Activated CD8-positive, alpha-beta memory T cell treated with anti-CD3 and anti-CD28 coated beads, Interleukin-2, amount 10 ng/mL, durations not matched to agents 7 days and 5 days (primary cell): ENCODE measurements around the gene NOC4L. TPM values are rescaled to one million over a fixed set of nuclear protein-coding genes. Genes with fewer than 3 reads are reported as not detected.

Experiments
- ATAC-seq: fragments of 150-1000 bp; cut with Tn5 transposase; one replicate; pipeline ENCODE4 v1.10.0; 2021; ENCODE audit warnings: moderate library complexity
- CTCF ChIA-PET: fragments of 350-600 bp; sonication (Branson Sonifier 250); formaldehyde crosslinking; loops from one replicate; lab custom pipeline; 2021; ENCODE audit warnings: antibody characterized with exemption; lab: Charles Lee
- DNase-seq: peaks from one replicate; pipeline ENCODE4 v3.0.0-alpha.2; 2020
- H3K27ac Mint-ChIP-seq: one replicate; pipeline ENCODE4 v1.8.0; 2021; ENCODE audit warnings: mild to moderate bottlenecking, mixed read lengths
- H3K27me3 Mint-ChIP-seq: one replicate; pipeline ENCODE4 v1.8.0; 2021; ENCODE audit warnings: mixed read lengths
- H3K36me3 Mint-ChIP-seq: one replicate; pipeline ENCODE4 v1.8.0; 2021; ENCODE audit warnings: mild to moderate bottlenecking, mixed read lengths
- H3K4me1 Mint-ChIP-seq: one replicate; pipeline ENCODE4 v1.8.0; 2021; ENCODE audit warnings: mixed read lengths
- H3K4me3 Mint-ChIP-seq: one replicate; pipeline ENCODE4 v1.8.0; 2021; ENCODE audit warnings: mild to moderate bottlenecking, moderate library complexity, mixed read lengths
- H3K9me3 Mint-ChIP-seq: one replicate; pipeline ENCODE4 v1.8.0; 2022; ENCODE audit warnings: low read depth, mixed read lengths
- total RNA-seq, 2 experiments: library from RNA; stranded (reverse); gene quantifications; one replicate each; pipeline ENCODE4 v1.2.3, GENCODE V29; 2021

Gene NOC4L
- total RNA-seq, 2 experiments from 2014 or later = 38.0 to 42.9 TPM

DNA sequence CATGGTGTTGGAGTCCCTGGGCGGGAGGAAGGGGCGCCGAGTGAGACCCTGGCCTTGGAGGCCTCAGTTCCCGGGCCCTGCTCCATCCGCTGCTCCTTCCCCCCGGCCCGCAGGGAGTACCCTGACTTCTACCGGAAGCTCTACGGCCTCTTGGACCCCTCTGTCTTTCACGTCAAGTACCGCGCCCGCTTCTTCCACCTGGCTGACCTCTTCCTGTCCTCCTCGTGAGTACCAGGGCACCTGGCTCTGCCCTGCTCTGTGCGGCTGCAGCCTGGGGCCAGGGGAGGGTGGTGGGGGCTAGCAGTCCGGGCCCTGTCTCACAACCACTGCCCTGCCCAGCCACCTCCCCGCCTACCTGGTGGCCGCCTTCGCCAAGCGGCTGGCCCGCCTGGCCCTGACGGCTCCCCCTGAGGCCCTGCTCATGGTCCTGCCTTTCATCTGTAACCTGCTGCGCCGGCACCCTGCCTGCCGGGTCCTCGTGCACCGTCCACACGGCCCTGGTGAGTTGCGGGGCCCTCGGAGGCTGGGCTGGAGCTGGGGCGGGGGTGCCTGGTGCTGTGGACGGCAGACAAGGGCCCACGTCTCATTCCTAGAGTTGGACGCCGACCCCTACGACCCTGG lies 7.0 kb downstream of the NOC4L start:
- DNase-seq (no peak), ATAC-seq (no peak)
- H3K36me3 Mint-ChIP-seq = no peaks in the 10 kb centered on the region
- no peak overlapping the region for H3K27ac Mint-ChIP-seq
- H3K27me3 Mint-ChIP-seq = no peaks in the 10 kb centered on the region
- H3K4me1 Mint-ChIP-seq = peaks cover 2% of the 10 kb centered on the region
- CTCF ChIA-PET = interaction anchor here (1.2 kb wide), 2 partner anchors 68 to 263 kb away, joined by 3 to 5 read pairs; no protein-coding TSS in a partner anchor
- no peak overlapping the region for H3K4me3 Mint-ChIP-seq
- no peaks in the 10 kb centered on the region for H3K9me3 Mint-ChIP-seq

DNA sequence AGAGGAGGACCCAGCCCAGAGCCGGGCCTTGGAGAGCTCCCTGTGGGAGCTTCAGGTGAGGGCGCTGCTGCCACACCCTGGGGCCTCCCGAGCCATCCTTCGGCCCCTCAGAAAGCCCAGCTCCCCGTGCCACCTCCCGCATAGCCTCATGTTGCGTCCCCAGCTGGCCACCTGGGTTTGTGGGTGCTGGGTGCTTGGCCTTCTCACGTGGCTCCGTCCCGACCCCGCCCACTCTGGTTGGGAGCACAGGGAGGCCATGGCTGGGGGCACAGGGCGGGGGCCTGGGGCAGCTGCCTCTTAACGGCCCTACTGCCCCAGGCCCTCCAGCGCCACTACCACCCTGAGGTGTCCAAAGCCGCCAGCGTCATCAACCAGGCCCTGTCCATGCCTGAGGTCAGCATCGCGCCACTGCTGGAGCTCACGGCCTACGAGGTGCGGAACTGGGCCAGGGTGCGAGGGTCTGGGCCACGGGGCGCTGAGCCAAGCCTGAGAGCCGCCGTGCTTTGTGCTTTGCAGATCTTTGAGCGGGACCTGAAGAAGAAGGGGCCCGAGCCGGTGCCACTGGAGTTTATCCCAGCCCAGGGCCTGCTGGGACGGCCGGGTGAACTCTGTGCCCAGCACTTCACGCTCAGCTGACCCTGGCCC lies 7.6 kb downstream of the NOC4L start:
- ATAC-seq (no peak), DNase-seq (no peak)
- CTCF ChIA-PET = interaction anchor here (1.2 kb wide), 2 partner anchors 67 to 262 kb away, joined by 3 to 5 read pairs; no protein-coding TSS in a partner anchor
- no peak overlapping the region for H3K27ac Mint-ChIP-seq
- H3K4me1 Mint-ChIP-seq = no peaks in the 10 kb centered on the region
- H3K4me3 Mint-ChIP-seq = no peak overlapping the region
- H3K27me3 Mint-ChIP-seq = no peaks in the 10 kb centered on the region
- no peaks in the 10 kb centered on the region for H3K36me3 Mint-ChIP-seq
- no peaks in the 10 kb centered on the region for H3K9me3 Mint-ChIP-seq

DNA sequence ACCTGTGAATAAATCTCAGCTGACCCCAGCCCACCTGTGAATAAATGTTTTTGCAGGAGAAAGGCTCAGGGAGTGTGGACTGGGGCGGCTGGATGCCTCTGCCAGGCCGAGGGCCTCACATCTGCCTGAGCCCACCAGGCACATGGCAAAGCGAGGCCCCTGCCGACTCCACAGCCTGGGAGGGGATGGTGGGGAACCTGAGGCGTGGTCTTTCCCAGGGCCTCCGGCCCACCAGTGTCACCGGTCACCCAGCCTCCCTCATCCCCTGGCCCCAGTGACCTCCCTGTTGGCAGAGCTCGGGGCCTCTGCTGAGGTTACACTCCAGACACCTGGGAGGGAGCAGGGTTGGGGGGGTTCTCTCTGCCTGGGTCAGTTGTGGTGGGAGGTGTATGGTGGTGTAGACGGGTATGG lies 8.2 kb downstream of the NOC4L start:
- H3K4me1 Mint-ChIP-seq = no peaks in the 10 kb centered on the region
- H3K4me3 Mint-ChIP-seq = no peak overlapping the region
- ATAC-seq = no peak
- CTCF ChIA-PET = interaction anchor here (1.2 kb wide), 2 partner anchors 67 to 262 kb away, joined by 3 to 5 read pairs; no protein-coding TSS in a partner anchor
- H3K27ac Mint-ChIP-seq = no peak overlapping the region
- no peaks in the 10 kb centered on the region for H3K27me3 Mint-ChIP-seq
- DNase-seq = no peak
- H3K9me3 Mint-ChIP-seq = no peaks in the 10 kb centered on the region
- no peaks in the 10 kb centered on the region for H3K36me3 Mint-ChIP-seq

DNA sequence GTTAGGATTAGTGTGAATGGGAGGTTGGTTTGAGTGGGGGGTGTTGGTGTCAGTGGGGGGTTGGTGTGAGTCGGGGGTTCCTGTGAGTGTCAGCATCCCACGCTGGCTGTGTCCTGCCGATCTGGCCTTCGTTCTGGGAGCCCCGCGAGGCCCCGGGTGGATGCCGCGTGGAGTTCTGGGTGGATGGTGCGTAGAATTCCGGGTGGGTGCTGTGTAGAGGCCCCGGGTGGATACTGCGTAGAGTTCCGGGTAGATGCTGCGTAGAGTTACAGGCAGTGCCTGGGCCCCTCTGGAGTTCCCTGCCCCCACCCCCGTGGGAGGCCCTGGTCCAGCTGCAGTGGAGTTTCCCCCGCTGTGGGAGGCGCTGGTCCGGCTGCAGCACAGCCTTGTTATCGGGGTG lies 8.7 kb downstream of the NOC4L start:
- no peak for ATAC-seq
- CTCF ChIA-PET = interaction anchor here (1.1 to 1.5 kb wide), 6 partner anchors 8 to 66 kb away, joined by 4 to 29 read pairs (median 8); no protein-coding TSS in a partner anchor
- H3K4me1 Mint-ChIP-seq = no peaks in the 10 kb centered on the region
- no peak overlapping the region for H3K4me3 Mint-ChIP-seq
- DNase-seq = no peak
- H3K36me3 Mint-ChIP-seq = no peaks in the 10 kb centered on the region
- H3K27me3 Mint-ChIP-seq = no peaks in the 10 kb centered on the region
- no peak overlapping the region for H3K27ac Mint-ChIP-seq
- no peaks in the 10 kb centered on the region for H3K9me3 Mint-ChIP-seq

DNA sequence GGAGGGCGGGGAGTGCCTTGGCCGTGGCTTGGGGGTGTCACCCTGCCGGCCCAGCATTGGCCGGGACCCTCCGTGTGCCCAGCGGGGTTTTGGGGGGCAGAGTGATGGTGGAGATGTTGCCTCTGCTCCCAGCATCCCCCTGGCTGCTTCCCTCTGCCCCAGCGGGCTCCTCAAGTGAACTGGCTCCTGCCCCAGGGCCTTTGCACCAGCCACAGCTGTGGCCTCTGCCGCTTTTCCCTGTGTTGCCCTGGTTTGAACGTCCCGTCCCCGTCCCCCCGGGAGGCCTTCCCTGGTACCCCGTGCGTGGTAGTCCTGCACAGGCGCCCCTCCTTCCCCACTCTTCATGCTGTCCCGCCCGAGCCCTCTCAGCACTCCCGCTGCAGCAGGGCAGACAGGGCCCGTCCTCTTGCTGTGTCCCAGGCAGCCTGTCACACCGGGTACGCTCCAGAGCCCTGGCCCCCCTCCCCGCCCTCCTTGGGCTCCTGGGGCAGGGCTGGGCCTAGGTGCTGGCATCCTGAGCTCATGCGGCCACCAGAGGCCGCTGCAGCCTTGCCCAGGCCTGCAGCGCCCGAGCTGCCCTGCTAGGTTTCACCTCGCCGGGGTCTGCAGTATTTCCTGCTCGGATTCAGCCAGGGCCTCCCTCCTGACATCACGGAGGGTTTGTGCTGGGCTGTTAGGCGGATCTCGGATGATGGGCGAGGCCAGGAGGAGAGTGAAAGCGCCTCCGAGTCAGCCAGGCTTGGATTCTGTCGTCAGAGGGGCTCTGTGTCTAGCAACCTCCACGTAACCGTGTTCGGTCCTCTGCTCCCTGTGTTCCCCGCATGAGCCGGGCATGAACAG lies 9.5 kb downstream of the NOC4L start:
- no peaks in the 10 kb centered on the region for H3K9me3 Mint-ChIP-seq
- H3K36me3 Mint-ChIP-seq = no peaks in the 10 kb centered on the region
- peak; percentile 80 for DNase-seq
- CTCF ChIA-PET = interaction anchor here (0.6 to 1.5 kb wide), 24 partner anchors 9 to 461 kb away, joined by 3 to 29 read pairs (median 4); partner anchors contain the start of gene DDX51
- H3K4me3 Mint-ChIP-seq = no peak overlapping the region
- H3K27me3 Mint-ChIP-seq = no peaks in the 10 kb centered on the region
- no peak overlapping the region for H3K27ac Mint-ChIP-seq
- no peaks in the 10 kb centered on the region for H3K4me1 Mint-ChIP-seq
- peak; percentile 87 for ATAC-seq

DNA sequence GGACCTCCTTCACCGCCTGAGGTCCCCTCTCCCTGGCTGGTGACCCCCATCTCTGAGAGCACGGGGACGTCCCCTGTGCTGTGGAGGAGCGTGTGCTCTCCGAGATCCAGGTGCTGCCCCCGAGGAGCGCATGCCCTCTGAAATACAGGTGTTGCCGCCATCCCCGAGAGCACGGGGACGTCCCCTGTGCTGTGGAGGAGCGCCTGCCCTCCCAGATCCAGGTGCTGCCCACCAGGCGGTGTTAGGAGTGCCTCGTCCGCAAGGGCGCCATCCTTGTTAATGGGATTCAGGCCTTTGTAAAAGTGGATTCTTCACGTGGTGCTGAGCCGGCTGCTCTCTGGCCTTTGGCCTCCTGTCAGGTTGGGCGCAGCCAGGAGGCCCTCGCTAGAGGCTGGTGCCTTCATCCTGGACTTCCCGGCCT lies 10.1 kb downstream of the NOC4L start:
- Mint-ChIP-seq H3K4me1 (no peaks in the 10 kb centered on the region), H3K36me3 (no peaks in the 10 kb centered on the region), H3K4me3 (no peak overlapping the region), H3K27ac (peak overlapping the region; percentile 36), H3K9me3 (no peaks in the 10 kb centered on the region), H3K27me3 (no peaks in the 10 kb centered on the region)
- DNase-seq = no peak
- ATAC-seq = peak; percentile 24
- CTCF ChIA-PET = interaction anchor here (0.6 to 1.5 kb wide), 23 partner anchors 8 to 461 kb away, joined by 3 to 29 read pairs (median 5); partner anchors contain the start of gene DDX51

DNA sequence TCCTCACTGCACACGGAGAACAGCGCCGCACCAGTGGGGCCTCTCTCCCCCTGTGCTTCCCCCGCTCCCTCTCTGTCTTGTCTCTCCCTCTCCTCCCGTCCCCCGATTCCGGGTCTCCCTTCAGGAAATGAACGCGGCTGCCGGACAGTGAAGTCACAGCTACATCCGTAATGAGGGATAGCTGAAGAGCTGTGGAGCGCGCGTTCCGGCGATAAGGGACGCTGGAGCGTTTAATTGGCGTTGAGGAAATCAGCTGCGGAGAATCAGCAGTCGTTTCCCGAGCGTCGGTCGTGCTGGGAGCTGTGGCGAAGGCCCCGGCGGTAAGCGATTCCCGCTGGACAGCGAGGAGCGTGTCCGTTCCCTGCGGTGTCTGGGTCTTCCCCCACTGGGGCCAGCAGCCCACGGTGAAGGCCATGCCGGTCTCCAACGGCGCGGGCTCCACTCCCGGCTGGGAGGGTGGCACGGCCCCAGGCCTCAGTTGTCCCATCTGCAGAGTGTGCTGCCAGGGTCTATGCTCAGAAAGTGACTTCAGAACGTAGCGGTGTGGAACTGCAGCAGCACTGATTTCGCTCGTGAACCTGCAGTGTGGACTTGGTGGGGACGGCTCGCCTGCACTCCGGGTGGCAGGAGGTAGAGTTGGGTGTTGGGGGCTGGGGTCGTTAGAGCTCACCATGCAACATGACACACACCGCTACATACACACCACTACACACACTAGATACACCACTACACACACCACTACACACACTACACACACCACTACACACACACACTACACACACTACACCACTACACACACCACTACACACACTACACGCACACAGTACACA lies 10.9 kb downstream of the NOC4L start:
- Mint-ChIP-seq H3K4me3 (no peak overlapping the region), H3K27ac (no peak overlapping the region), H3K4me1 (no peaks in the 10 kb centered on the region), H3K27me3 (no peaks in the 10 kb centered on the region), H3K36me3 (no peaks in the 10 kb centered on the region), H3K9me3 (no peaks in the 10 kb centered on the region)
- DNase-seq = peak; percentile 60
- CTCF ChIA-PET = interaction anchor here (1.0 to 1.4 kb wide), 2 partner anchors 368 to 460 kb away, joined by 4 read pairs; no protein-coding TSS in a partner anchor
- ATAC-seq = peak; percentile 37

DNA sequence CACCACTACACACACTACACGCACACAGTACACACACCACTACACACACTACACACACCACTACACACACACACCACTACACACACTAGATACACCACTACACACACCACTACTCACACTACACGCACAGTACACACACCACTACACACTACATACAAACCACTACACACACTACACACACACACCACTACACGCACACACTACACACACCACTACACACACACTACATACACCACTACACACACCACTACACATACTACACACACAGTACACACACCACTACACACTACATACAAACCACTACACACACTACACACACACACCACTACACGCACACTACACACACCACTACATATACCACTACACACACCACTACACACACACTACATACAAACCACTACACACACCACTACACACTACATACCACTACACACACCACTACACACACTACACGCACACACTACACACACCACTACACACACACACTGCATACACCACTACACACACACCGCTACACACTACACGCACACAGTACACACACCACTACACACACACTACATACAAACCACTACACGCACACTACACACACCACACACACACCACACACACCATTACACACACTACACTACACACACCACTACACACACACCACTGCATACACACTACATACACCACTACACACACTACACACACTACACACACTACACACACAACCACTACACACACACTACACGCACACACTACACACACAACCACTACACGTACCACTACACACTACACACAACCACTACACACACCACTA lies 11.7 kb downstream of the NOC4L start:
- no peak overlapping the region for H3K4me3 Mint-ChIP-seq
- no peaks in the 10 kb centered on the region for H3K27me3 Mint-ChIP-seq
- no peaks in the 10 kb centered on the region for H3K9me3 Mint-ChIP-seq
- H3K27ac Mint-ChIP-seq = no peak overlapping the region
- ATAC-seq (no peak), DNase-seq (no peak)
- no peaks in the 10 kb centered on the region for H3K36me3 Mint-ChIP-seq
- CTCF ChIA-PET = interaction anchor here (1.4 kb wide), 1 partner anchor 367 kb away, joined by 4 read pairs; no protein-coding TSS in a partner anchor
- H3K4me1 Mint-ChIP-seq = no peaks in the 10 kb centered on the region

DNA sequence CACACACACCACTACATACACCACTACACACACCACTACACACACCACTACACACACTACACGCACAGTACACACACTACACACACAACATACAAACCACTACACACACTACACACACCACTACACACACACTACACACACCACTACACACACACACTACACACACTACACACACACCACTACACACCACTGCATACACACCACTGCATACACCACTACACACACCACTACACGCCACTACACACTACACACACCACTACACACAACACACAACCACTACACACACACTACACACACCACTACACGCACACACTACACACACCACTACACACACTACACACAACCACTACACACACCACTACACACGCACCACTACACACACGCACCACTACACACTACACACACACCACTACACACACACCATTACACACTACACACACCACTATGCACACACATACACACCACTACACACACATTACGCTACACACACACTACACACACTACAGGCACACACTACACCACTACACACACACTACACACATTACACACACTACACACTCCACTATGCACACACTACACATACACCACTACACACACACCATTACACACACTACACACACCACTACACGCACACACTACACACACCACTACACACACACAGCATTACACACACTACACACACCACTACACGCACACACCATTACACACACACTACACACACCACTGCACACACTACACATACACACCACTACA lies 12.5 kb downstream of the NOC4L start:
- ATAC-seq (no peak), DNase-seq (no peak)
- no peaks in the 10 kb centered on the region for H3K36me3 Mint-ChIP-seq
- no peak overlapping the region for H3K27ac Mint-ChIP-seq
- H3K4me1 Mint-ChIP-seq = no peaks in the 10 kb centered on the region
- CTCF ChIA-PET = no interaction called here
- H3K9me3 Mint-ChIP-seq = no peaks in the 10 kb centered on the region
- no peaks in the 10 kb centered on the region for H3K27me3 Mint-ChIP-seq
- H3K4me3 Mint-ChIP-seq = no peak overlapping the region

DNA sequence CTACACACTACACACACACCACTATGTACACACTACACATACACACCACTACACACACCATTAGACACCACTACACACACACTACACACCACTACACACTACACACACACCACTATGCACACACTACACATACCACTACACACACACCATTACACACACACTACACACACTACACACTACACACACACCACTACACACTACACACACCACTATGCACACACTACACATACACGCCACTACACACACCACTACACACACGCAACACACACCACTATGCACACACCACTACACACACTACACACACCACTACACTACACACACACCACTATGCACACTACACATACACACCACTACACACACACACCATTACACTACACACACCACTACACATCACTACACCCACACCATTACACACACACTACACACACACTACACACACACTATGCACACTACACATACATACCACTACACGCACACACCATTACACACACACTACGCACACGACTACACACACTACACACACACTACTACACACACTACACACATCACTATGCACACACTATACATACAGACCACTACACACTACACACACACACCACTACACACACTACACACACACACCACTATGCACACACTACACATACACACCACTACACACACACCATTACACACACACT lies 13.6 kb downstream of the NOC4L start:
- Mint-ChIP-seq H3K4me1 (no peaks in the 10 kb centered on the region), H3K36me3 (no peaks in the 10 kb centered on the region), H3K4me3 (no peak overlapping the region), H3K27ac (no peak overlapping the region), H3K27me3 (no peaks in the 10 kb centered on the region), H3K9me3 (no peaks in the 10 kb centered on the region)
- CTCF ChIA-PET = no interaction called here
- ATAC-seq (no peak), DNase-seq (no peak)
